B cell (primary cell): Measurements from ENCODE around the gene TYROBP. TPM values are rescaled to one million over a fixed set of nuclear protein-coding genes. Genes with fewer than 3 reads are reported as not detected.
A peak's percentile ranks its signal among the peaks of the same experiment; 100 is the strongest.

Experiments
- ATAC-seq: fragments of 200-7000 bp; cut with Tn5 transposase; one replicate; pipeline ENCODE4 v1.10.0; 2021; ENCODE audit warnings: low read depth, mild to moderate bottlenecking, moderate number of reproducible peaks, moderate library complexity
- CTCF ChIA-PET: fragments of 350-600 bp; sonication (Branson Sonifier 250); formaldehyde crosslinking; loops from one replicate; lab custom pipeline; 2021; ENCODE audit warnings: antibody characterized with exemption, inconsistent platforms; lab: Charles Lee
- POLR2A ChIA-PET: fragments of 350-600 bp; sonication (Branson Sonifier 250); formaldehyde crosslinking; loops from one replicate; lab custom pipeline; 2021; ENCODE audit warnings: antibody characterized with exemption; lab: Charles Lee
- DNase-seq: peaks from one replicate; pipeline ENCODE4 v3.0.0; 2013
- H2AFZ ChIP-seq: 2 replicates; pipeline ENCODE4 v1.6.1; 2012; ENCODE audit warnings: mild to moderate bottlenecking, low read depth, low read length; ENCODE audit not compliant: insufficient read depth, poor library complexity, severe bottlenecking
- H3K27ac ChIP-seq, 2 donors: 1 replicate in 1 of 2; 2 replicates in 1 of 2; pipeline ENCODE4 v1.5.1; 2012 to 2013; ENCODE audit warnings: low read length in 2 of 2, mild to moderate bottlenecking in 2 of 2, moderate library complexity in 1 of 2
- H3K27me3 ChIP-seq, 4 experiments: fragments of 200-600 bp in 1 of 4; sonication (generic) in 1 of 4; replicated peaks in 1 of 4; 1 replicate in 2 of 4; 2 replicates in 2 of 4; pipeline versions ENCODE4 v1.6.1 to v1.7.0; 2013 to 2016; ENCODE audit warnings: low read length in 3 of 4, mild to moderate bottlenecking in 2 of 4, mixed read lengths in 1 of 4, moderate library complexity in 1 of 4; ENCODE audit not compliant: insufficient read depth in 4 of 4, control insufficient read depth in 3 of 4; ENCODE audit errors: control extremely low read depth in 1 of 4
- H3K36me3 ChIP-seq, 2 experiments: replicated peaks in 1 of 2; 1 replicate in 1 of 2; 2 replicates in 1 of 2; pipeline versions ENCODE4 v1.6.1 to v1.7.1; 2013; ENCODE audit warnings: low read length in 1 of 2; ENCODE audit not compliant: insufficient read depth in 2 of 2, control insufficient read depth in 1 of 2; ENCODE audit errors: control extremely low read depth in 1 of 2, extremely low read depth in 1 of 2
- H3K4me1 ChIP-seq, 2 donors: fragments of 200-600 bp in 1 of 2; sonication (generic) in 1 of 2; 1 replicate in 1 of 2; 2 replicates in 1 of 2; pipeline versions ENCODE4 v1.5.1 to v1.6.1; 2013 to 2017; ENCODE audit warnings: low read length in 2 of 2; ENCODE audit not compliant: control insufficient read depth in 2 of 2, insufficient read depth in 2 of 2
- H3K4me2 ChIP-seq: replicated peaks from 2 replicates; pipeline ENCODE3; 2012; ENCODE audit warnings: mild to moderate bottlenecking, low read depth, low read length; ENCODE audit not compliant: poor library complexity, severe bottlenecking
- H3K4me3 ChIP-seq, 5 experiments: fragments of 200-600 bp in 1 of 5; sonication (generic) in 1 of 5; 1 replicate in 3 of 5; 2 replicates in 2 of 5; pipeline versions ENCODE4 v1.5.1 to v1.7.0; 2011 to 2016; ENCODE audit warnings: low read length in 4 of 5, mild to moderate bottlenecking in 4 of 5, low read depth in 2 of 5, control low read depth in 1 of 5, moderate library complexity in 1 of 5; ENCODE audit not compliant: insufficient read depth in 1 of 5; ENCODE audit errors: control extremely low read depth in 1 of 5, extremely low read depth in 1 of 5
- H3K79me2 ChIP-seq: fragments of 200-600 bp; sonication (generic); one replicate; pipeline ENCODE4 v1.6.0; 2016; ENCODE audit warnings: low read length; ENCODE audit not compliant: control insufficient read depth, insufficient read depth
- H3K9ac ChIP-seq: fragments of 200-600 bp; sonication (generic); 2 replicates; pipeline ENCODE4 v1.6.1; 2017; ENCODE audit warnings: mild to moderate bottlenecking, low read length, moderate library complexity
- H3K9me3 ChIP-seq, 3 donors: one replicate each; pipeline versions ENCODE4 v1.6.1 to v1.7.1; 2013; ENCODE audit warnings: low read length in 2 of 3; ENCODE audit not compliant: control insufficient read depth in 2 of 3, insufficient read depth in 1 of 3; ENCODE audit errors: control extremely low read depth in 1 of 3
- H4K20me1 ChIP-seq: 2 replicates; pipeline ENCODE4 v1.6.0; 2012; ENCODE audit warnings: mild to moderate bottlenecking, low read length; ENCODE audit not compliant: insufficient read depth, control insufficient read depth, poor library complexity, severe bottlenecking
- H3K27ac Mint-ChIP-seq: one replicate; pipeline ENCODE4 v1.8.0; 2021; ENCODE audit warnings: mixed read lengths
- H3K27me3 Mint-ChIP-seq: one replicate; pipeline ENCODE4 v1.8.0; 2021; ENCODE audit warnings: mixed read lengths
- H3K4me1 Mint-ChIP-seq: one replicate; pipeline ENCODE4 v1.8.0; 2021; ENCODE audit warnings: mixed read lengths
- H3K4me3 Mint-ChIP-seq: one replicate; pipeline ENCODE4 v1.8.0; 2021; ENCODE audit warnings: mixed read lengths
- H3K9me3 Mint-ChIP-seq: one replicate; pipeline ENCODE4 v1.8.0; 2022; ENCODE audit warnings: mixed read lengths; ENCODE audit not compliant: insufficient read depth
- CTCF ChIP-seq: fragments of 200-600 bp; IDR thresholded peaks from one replicate; pipeline ENCODE4 v1.8.0; 2022; ENCODE audit warnings: antibody characterized with exemption, mild to moderate bottlenecking
- EZH2 ChIP-seq: IDR thresholded peaks from 2 replicates; pipeline ENCODE4 v1.6.1; 2012; ENCODE audit warnings: borderline replicate concordance, low read depth, mild to moderate bottlenecking, moderate library complexity, low read length; ENCODE audit not compliant: insufficient read depth, poor library complexity, severe bottlenecking
- WGBS: methylation state at CpG from one replicate; pipeline ENCODE4 v1.1.5; 2013; ENCODE audit warnings: missing lambda C conversion rate; ENCODE audit not compliant: insufficient coverage; 5-methylcytosine and 5-hydroxymethylcytosine counted together
- intact Hi-C: fragments of 100-400 bp; cut with micrococcal nuclease; formaldehyde crosslinking; loops from one replicate; pipeline ENCODE4 v1.10.0; 2022
- polyA plus RNA-seq: library from polyadenylated mRNA; depleted of rRNA; stranded (reverse); fragments of >200 nt; gene quantifications from 2 replicates; pipeline ENCODE4 v1.2.3, GENCODE V29; 2012
- total RNA-seq, 2 donors: library from RNA; stranded (reverse); fragments of 120-200 nt in 1 of 2; gene quantifications; 1 replicate in 1 of 2; 2 replicates in 1 of 2; pipeline versions ENCODE4 v1.2.3 to v1.2.4, GENCODE V29; 2013 to 2022

The TYROBP gene
- total and polyA plus RNA-seq, 2 donors (not counting 1 experiment from before 2014, with no cell fraction given): 2.7 to 25.6 TPM

- H3K27me3 ChIP-seq: peaks cover 0 to 36% (median 12%) of the 10 kb centered on the region in 4 experiments
- no peaks in the 10 kb centered on the region for H3K36me3 ChIP-seq
- no peak overlapping the region for H3K4me2 ChIP-seq
- no peak overlapping the region for H3K27ac ChIP-seq
- Mint-ChIP-seq H3K27me3 (peaks cover 35% of the 10 kb centered on the region), H3K4me1 (peaks cover 16% of the 10 kb centered on the region), H3K9me3 (no peaks in the 10 kb centered on the region), H3K4me3 (no peak overlapping the region), H3K27ac (peak overlapping the region; percentile 15)
- no peak overlapping the region for H3K9ac ChIP-seq
- intact Hi-C loops: loop anchor here (1.0 to 5.0 kb wide), 2 partner anchors 172 to 186 kb away; partner anchors contain the start of genes THAP8 and WDR62
- H4K20me1 ChIP-seq: no peaks in the 10 kb centered on the region
- CTCF ChIA-PET: interaction anchor here (6.8 kb wide), 1 partner anchor 52 kb away, joined by 168 read pairs; no protein-coding TSS in a partner anchor
- peaks cover 4 to 7% of the 10 kb centered on the region in 2 donors for H3K4me1 ChIP-seq
- 3% methylated on average over 24 of the region's 28 CpGs for WGBS
- H3K9me3 ChIP-seq: peaks cover 0 to 15% (median 0%) of the 10 kb centered on the region in 3 donors
- ATAC-seq: peak; percentile 52
- H3K79me2 ChIP-seq: no peaks in the 10 kb centered on the region
- H2AFZ ChIP-seq: no peak overlapping the region
- no peak for TF ChIP-seq CTCF
- TF ChIP-seq EZH2: no peak
- DNase-seq: peak; percentile 78
- POLR2A ChIA-PET: interaction anchor here (0.6 to 0.9 kb wide), 2 partner anchors 19 to 328 kb away, joined by 3 read pairs; no protein-coding TSS in a partner anchor
- no peak overlapping the region for H3K4me3 ChIP-seq
Measured at GRCh38 chr19:35879770-35880317, 28.3 kb downstream of the TYROBP start.

GRCh38 chr19:35879068-35879467 lies 29.0 kb downstream of the TYROBP start:
- no peak overlapping the region for H3K4me2 ChIP-seq
- no peak for ATAC-seq
- Mint-ChIP-seq H3K27ac (no peak overlapping the region), H3K4me3 (no peak overlapping the region), H3K9me3 (no peaks in the 10 kb centered on the region), H3K4me1 (peaks cover 13% of the 10 kb centered on the region), H3K27me3 (peaks cover 38% of the 10 kb centered on the region)
- no peaks in the 10 kb centered on the region for H3K79me2 ChIP-seq
- no peak overlapping the region for H3K4me3 ChIP-seq
- no peaks in the 10 kb centered on the region for H4K20me1 ChIP-seq
- ChIA-PET CTCF (interaction anchor here (6.8 kb wide), 1 partner anchor 53 kb away, joined by 168 read pairs; no protein-coding TSS in a partner anchor), POLR2A (no interaction called here)
- H3K27ac ChIP-seq: no peak overlapping the region
- WGBS: 44% methylated on average over 17 of the region's 23 CpGs
- H3K4me1 ChIP-seq: peaks cover 4 to 7% of the 10 kb centered on the region in 2 donors
- no peak overlapping the region for H2AFZ ChIP-seq
- TF ChIP-seq EZH2 (no peak), CTCF (no peak)
- intact Hi-C loops: loop anchor here (1.0 kb wide), 1 partner anchor 185 kb away; no protein-coding TSS in a partner anchor
- H3K27me3 ChIP-seq: peaks cover 0 to 39% (median 12%) of the 10 kb centered on the region in 4 experiments
- H3K9ac ChIP-seq: no peak overlapping the region
- H3K9me3 ChIP-seq: peaks cover 0 to 15% (median 0%) of the 10 kb centered on the region in 3 donors
- DNase-seq: peak; percentile 36
- H3K36me3 ChIP-seq: no peaks in the 10 kb centered on the region
